Measurements from ENCODE around the gene PRKCB. TPM values are rescaled to one million over a fixed set of nuclear protein-coding genes. Genes with fewer than 3 reads are reported as not detected.

PRKCB gene
- total and polyA plus RNA-seq, 2 experiments from 2014 or later: 3.7 to 16.4 TPM

DNA sequence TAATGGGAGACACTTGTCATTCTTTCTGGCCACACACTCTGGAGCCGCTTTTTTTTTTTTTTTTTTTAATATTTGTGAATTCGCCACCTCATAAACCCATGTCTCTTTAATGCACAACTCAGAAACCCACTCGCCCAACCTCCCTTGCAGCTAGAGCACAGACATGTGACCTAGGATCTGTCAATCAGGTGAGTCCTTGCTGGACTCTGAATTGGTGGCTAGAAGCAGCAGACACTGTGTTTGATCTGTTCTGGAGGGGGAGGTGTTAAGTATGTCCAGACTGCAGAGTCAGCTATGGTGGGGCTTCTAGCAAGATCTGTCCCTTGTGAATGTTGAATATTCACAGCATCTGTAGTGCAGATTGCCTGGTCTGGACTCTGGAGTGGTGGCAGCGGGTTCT lies 112.1 kb downstream of the PRKCB start:
- H3K4me3 Mint-ChIP-seq: no peak overlapping the region
- peaks cover 26% of the 10 kb centered on the region for H3K4me1 Mint-ChIP-seq
- Histone ChIP-seq H3K4me1 (ENCODE audit: insufficient read depth) (peaks cover 15% of the 10 kb centered on the region), H3K36me3 (ENCODE audit: insufficient read depth) (no peaks in the 10 kb centered on the region), H3K9me2 (ENCODE audit: insufficient read depth) (no peaks in the 10 kb centered on the region), H4K20me1 (replicated peaks; ENCODE audit: insufficient read depth) (no peaks in the 10 kb centered on the region; the same call in 1 of the 2 replicates), H3K4me2 (no peak overlapping the region), H3K27me3 (ENCODE audit: insufficient read depth) (no peaks in the 10 kb centered on the region), H3F3A (replicated peaks; ENCODE audit: low read depth) (no peaks in the 10 kb centered on the region), H3K27ac (ENCODE audit: low read depth) (no peak overlapping the region), H3K79me2 (replicated peaks; ENCODE audit: insufficient read depth) (no peaks in the 10 kb centered on the region), H3K4me3 (no peak overlapping the region), H2AFZ (no peak overlapping the region)
- DNase-seq (ENCODE audit: low spot score) (no peak), ATAC-seq (no peak)
- H3K9me3 Mint-ChIP-seq: no peaks in the 10 kb centered on the region
- H3K36me3 Mint-ChIP-seq (ENCODE audit: low read depth): no peaks in the 10 kb centered on the region
- H3K27ac Mint-ChIP-seq: no peak overlapping the region
- peaks cover 6% of the 10 kb centered on the region for H3K27me3 Mint-ChIP-seq (ENCODE audit: insufficient read depth, low read depth, poor library complexity)
- TF ChIP-seq REST (IDR thresholded peaks at IDR 0.05; ENCODE audit: unreplicated experiment): no peak
- no peak for TF ChIP-seq STAT1 (IDR thresholded peaks at IDR 0.05; ENCODE audit: unreplicated experiment)
- TF ChIP-seq EZH2 (IDR thresholded peaks at IDR 0.05; ENCODE audit: low read depth, unreplicated experiment): no peak
- no peak for TF ChIP-seq JUNB (IDR thresholded peaks at IDR 0.05; ENCODE audit: unreplicated experiment)
- no peak for TF ChIP-seq ZNF331 (CRISPR knock-in tag; IDR thresholded peaks at IDR 0.05; ENCODE audit: low read depth)
- no peak for TF ChIP-seq ZNF114 (CRISPR knock-in tag; IDR thresholded peaks at IDR 0.05)
- TF ChIP-seq CREB1 (CRISPR knock-in tag; IDR thresholded peaks at IDR 0.05; ENCODE audit: low read depth): no peak
- TF ChIP-seq ZNF462 (CRISPR knock-in tag; IDR thresholded peaks at IDR 0.05): no peak
